ENCODE data around the gene SLC35A4.

Gene SLC35A4, protein sequence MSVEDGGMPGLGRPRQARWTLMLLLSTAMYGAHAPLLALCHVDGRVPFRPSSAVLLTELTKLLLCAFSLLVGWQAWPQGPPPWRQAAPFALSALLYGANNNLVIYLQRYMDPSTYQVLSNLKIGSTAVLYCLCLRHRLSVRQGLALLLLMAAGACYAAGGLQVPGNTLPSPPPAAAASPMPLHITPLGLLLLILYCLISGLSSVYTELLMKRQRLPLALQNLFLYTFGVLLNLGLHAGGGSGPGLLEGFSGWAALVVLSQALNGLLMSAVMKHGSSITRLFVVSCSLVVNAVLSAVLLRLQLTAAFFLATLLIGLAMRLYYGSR

DNA sequence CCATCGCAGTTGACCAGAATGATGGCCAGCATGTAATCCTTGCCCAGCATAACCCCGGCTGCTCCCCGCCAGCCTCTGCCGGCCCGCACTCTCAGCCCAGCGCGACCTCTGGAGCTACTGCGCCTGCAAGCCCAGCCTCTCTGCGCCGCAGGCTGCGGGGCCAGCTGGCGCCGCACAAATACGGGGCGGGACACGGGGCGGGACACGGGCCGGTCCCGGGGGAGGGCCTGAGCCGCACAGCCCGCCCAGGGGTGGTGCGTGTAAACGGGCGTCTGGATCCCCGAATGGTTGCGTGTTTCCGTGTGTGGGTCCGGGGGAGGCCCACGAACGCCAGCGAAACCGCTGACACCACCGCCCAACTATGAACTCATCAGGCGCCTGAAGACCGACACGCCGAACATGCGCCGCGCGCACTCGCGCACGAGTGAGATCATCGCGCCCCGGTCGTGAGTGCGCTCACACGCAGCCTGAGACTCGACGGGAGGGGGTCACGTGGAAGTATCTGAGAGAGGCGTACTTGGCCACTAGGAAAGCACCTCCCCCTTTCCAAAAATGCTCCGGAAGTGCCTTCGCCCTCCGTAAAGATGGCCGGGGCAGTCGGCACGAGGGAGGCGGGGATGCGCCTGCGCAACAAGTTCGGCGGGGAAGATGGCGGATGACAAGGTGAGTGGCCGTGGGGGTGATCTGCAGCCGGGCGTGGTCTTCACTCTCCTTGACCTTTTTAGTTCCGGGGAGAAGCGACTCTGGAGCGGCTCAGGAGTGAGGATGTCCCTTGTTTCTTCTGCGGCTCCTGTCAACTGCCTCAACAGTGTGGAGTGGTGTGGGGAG is at the start of gene SLC35A4, which contains the start of gene APBB3:
TSS of gene SLC35A4 (plus strand) at position 633 of the 828 bp plus-strand sequence. CDS start 2,342 bp downstream, outside the sequence.
TSS of gene APBB3 (minus strand) at position 403 of the 828 bp plus-strand sequence. CDS start at position 50, 353 bp downstream.
- DNase-seq (ENCODE audit: insufficient read length, low spot score) (peak; percentile 90), FAIRE-seq (no peak)
- no peak for TF ChIP-seq CTCF (IDR thresholded peaks at IDR 0.05; ENCODE audit: insufficient read depth, missing control alignments)

DNA sequence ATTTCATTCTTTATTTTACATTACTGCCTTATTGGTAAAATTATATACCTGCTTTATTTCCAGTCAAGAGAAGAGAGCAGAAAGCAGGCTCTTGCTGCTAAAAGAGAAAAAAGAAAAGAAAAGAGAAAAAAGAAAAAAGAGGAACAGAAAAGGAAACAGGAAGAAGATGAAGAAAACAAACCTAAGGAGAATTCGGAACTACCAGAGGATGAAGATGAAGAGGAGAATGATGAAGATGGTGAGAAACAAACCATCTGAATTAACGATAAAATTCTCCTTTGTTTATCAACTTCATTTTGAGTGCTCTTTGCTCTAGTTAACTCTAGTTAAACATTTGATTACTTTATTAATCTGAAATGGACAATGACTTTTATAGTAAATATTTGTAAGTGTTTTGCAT is 40.6 kb upstream of the SLC35A4 start:
- TF ChIP-seq CTCF (IDR thresholded peaks at IDR 0.05; ENCODE audit: insufficient read depth, missing control alignments), result no peak
- FAIRE-seq (no peak), DNase-seq (ENCODE audit: insufficient read length, low spot score) (no peak)

GRCh38 chr5:140540227-140540626 is 24.4 kb upstream of the SLC35A4 start:
- no peak for TF ChIP-seq CTCF (IDR thresholded peaks at IDR 0.05; ENCODE audit: insufficient read depth, missing control alignments)
- DNase-seq (ENCODE audit: insufficient read length, low spot score), result no peak
- FAIRE-seq, result no peak

GRCh38 chr5:140542972-140543371 is 21.7 kb upstream of the SLC35A4 start:
- TF ChIP-seq CTCF (IDR thresholded peaks at IDR 0.05; ENCODE audit: insufficient read depth, missing control alignments), result no peak
- DNase-seq (ENCODE audit: insufficient read length, low spot score) (no peak), FAIRE-seq (no peak)

DNA sequence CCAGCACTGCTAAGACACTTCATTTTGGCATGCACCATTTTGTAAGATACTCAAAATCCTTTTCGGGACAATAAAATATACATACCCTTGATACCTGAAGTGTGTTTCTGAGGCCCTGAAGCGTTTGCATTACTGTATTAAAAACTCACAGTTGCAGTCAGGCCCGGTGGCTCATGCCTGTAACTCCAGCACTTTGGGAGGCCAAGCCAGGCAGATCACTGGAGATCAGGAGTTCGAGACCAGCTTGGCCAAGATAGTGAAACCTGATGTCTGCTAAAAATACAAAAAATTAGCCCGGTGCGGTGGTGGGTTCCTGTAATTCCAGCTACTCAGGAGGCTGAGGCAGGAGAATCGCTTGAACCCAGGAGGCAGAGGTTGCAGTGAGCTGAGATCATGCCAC is 19.6 kb upstream of the SLC35A4 start:
- no peak for DNase-seq (ENCODE audit: insufficient read length, low spot score)
- FAIRE-seq, result no peak
- TF ChIP-seq CTCF (IDR thresholded peaks at IDR 0.05; ENCODE audit: insufficient read depth, missing control alignments), result no peak

- FAIRE-seq (no peak), DNase-seq (ENCODE audit: insufficient read length, low spot score) (no peak)
- no peak for TF ChIP-seq CTCF (IDR thresholded peaks at IDR 0.05; ENCODE audit: insufficient read depth, missing control alignments)
Measured at GRCh38 chr5:140545606-140546005, 19.0 kb upstream of the SLC35A4 start.

Measured in D721Med (cell line).